ENCODE measurements around the gene FLNC. TPM values are rescaled to one million over a fixed set of nuclear protein-coding genes. Genes with fewer than 3 reads are reported as not detected.

The FLNC gene
- total RNA-seq, 1 experiment from 2014 or later, result 128 TPM

GRCh38 chr7:128833148-128833945 is 3.1 kb downstream of the FLNC start:
- Histone ChIP-seq H3K4me1 (peaks cover 28% of the 10 kb centered on the region), H3K4me3 (ENCODE audit: low read depth, low read length) (no peak overlapping the region), H3K36me3 (ENCODE audit: control insufficient read depth, insufficient read depth, low read length) (no peaks in the 10 kb centered on the region), H3K27me3 (replicated peaks; ENCODE audit: control insufficient read depth, insufficient read depth, low read length) (no peaks in the 10 kb centered on the region), H3K9me3 (no peaks in the 10 kb centered on the region)
- Mint-ChIP-seq H3K9me3 (ENCODE audit: unreplicated experiment) (no peaks in the 10 kb centered on the region), H3K4me1 (ENCODE audit: low read depth, unreplicated experiment) (peaks cover 14% of the 10 kb centered on the region), H3K4me3 (ENCODE audit: unreplicated experiment) (peak overlapping the region; percentile 75), H3K27ac (ENCODE audit: unreplicated experiment) (peak overlapping the region; percentile 17), H3K27me3 (ENCODE audit: insufficient read depth, unreplicated experiment) (no peaks in the 10 kb centered on the region), H3K36me3 (ENCODE audit: insufficient read depth, unreplicated experiment) (peaks cover 22% of the 10 kb centered on the region)
- intact Hi-C loops (cut with micrococcal nuclease; ENCODE audit: unreplicated experiment), result loop anchor here (5.0 kb wide), 1 partner anchor 41 kb away; the partner anchor contains the start of gene CCDC136
- ChIA-PET CTCF (interaction anchor here (0.6 kb wide), 3 partner anchors 9 to 55 kb away, joined by 3 to 10 read pairs (median 3); no protein-coding TSS in a partner anchor), POLR2A (no interaction called here)
- TF ChIP-seq CTCF (IDR thresholded peaks at IDR 0.05; ENCODE audit: insufficient read depth in 1 of 2, low read depth in 1 of 2, low read length in 1 of 2, severe bottlenecking in 1 of 2, unreplicated experiment in 1 of 2), result no peak
- BruUV-seq (replicated peaks), result no TSS peak
- DNase-seq, result no peak

- H3K9me3 Mint-ChIP-seq (ENCODE audit: unreplicated experiment), result no peaks in the 10 kb centered on the region
- H3K4me3 Mint-ChIP-seq (ENCODE audit: unreplicated experiment), result no peak overlapping the region
- no peak for TF ChIP-seq CTCF (IDR thresholded peaks at IDR 0.05; ENCODE audit: insufficient read depth in 1 of 2, low read depth in 1 of 2, low read length in 1 of 2, severe bottlenecking in 1 of 2, unreplicated experiment in 1 of 2)
- peaks cover 10% of the 10 kb centered on the region for H3K4me1 Mint-ChIP-seq (ENCODE audit: low read depth, unreplicated experiment)
- H3K36me3 Mint-ChIP-seq (ENCODE audit: insufficient read depth, unreplicated experiment), result peaks cover 23% of the 10 kb centered on the region
- POLR2A ChIA-PET, result no interaction called here
- no peaks in the 10 kb centered on the region for H3K27me3 Mint-ChIP-seq (ENCODE audit: insufficient read depth, unreplicated experiment)
- H3K9me3 ChIP-seq, result no peaks in the 10 kb centered on the region
- intact Hi-C loops (cut with micrococcal nuclease; ENCODE audit: unreplicated experiment), result loop anchor here (5.0 kb wide), 1 partner anchor 42 kb away; the partner anchor contains the start of gene CCDC136
- peaks cover 24% of the 10 kb centered on the region for H3K4me1 ChIP-seq
- no peaks in the 10 kb centered on the region for H3K36me3 ChIP-seq (ENCODE audit: control insufficient read depth, insufficient read depth, low read length)
- H3K27me3 ChIP-seq (replicated peaks; ENCODE audit: control insufficient read depth, insufficient read depth, low read length), result no peaks in the 10 kb centered on the region
- CTCF ChIA-PET, result interaction anchor here (0.6 kb wide), 1 partner anchor 39 kb away, joined by 3 read pairs; no protein-coding TSS in a partner anchor
- DNase-seq, result no peak
- BruUV-seq (replicated peaks), result no TSS peak
- no peak overlapping the region for H3K4me3 ChIP-seq (ENCODE audit: low read depth, low read length)
- H3K27ac Mint-ChIP-seq (ENCODE audit: unreplicated experiment), result peak overlapping the region; percentile 17
These were observed 3.7 kb downstream of the FLNC start for GRCh38 chr7:128833946-128834325.

GRCh38 chr7:128835231-128835751 is 5.1 kb downstream of the FLNC start:
- no TSS peak for BruUV-seq (replicated peaks)
- H3K27me3 Mint-ChIP-seq (ENCODE audit: insufficient read depth, unreplicated experiment), result no peaks in the 10 kb centered on the region
- Histone ChIP-seq H3K9me3 (no peaks in the 10 kb centered on the region), H3K36me3 (ENCODE audit: control insufficient read depth, insufficient read depth, low read length) (no peaks in the 10 kb centered on the region), H3K4me1 (peaks cover 17% of the 10 kb centered on the region), H3K27me3 (replicated peaks; ENCODE audit: control insufficient read depth, insufficient read depth, low read length) (no peaks in the 10 kb centered on the region), H3K4me3 (ENCODE audit: low read depth, low read length) (no peak overlapping the region)
- no peaks in the 10 kb centered on the region for H3K9me3 Mint-ChIP-seq (ENCODE audit: unreplicated experiment)
- intact Hi-C loops (cut with micrococcal nuclease; ENCODE audit: unreplicated experiment), result no loop called here
- no peak overlapping the region for H3K4me3 Mint-ChIP-seq (ENCODE audit: unreplicated experiment)
- TF ChIP-seq CTCF (IDR thresholded peaks at IDR 0.05; ENCODE audit: insufficient read depth in 1 of 2, low read depth in 1 of 2, low read length in 1 of 2, severe bottlenecking in 1 of 2, unreplicated experiment in 1 of 2), result no peak
- CTCF ChIA-PET, result interaction anchor here (0.7 kb wide), 1 partner anchor 27 kb away, joined by 3 read pairs; the partner anchor contains the start of gene ATP6V1F
- H3K4me1 Mint-ChIP-seq (ENCODE audit: low read depth, unreplicated experiment), result peaks cover 5% of the 10 kb centered on the region
- H3K27ac Mint-ChIP-seq (ENCODE audit: unreplicated experiment), result no peak overlapping the region
- peaks cover 31% of the 10 kb centered on the region for H3K36me3 Mint-ChIP-seq (ENCODE audit: insufficient read depth, unreplicated experiment)
- POLR2A ChIA-PET, result no interaction called here
- no peak for DNase-seq

All from Caco-2 (cell line).